Adrenal gland (tissue), 5 donors: ENCODE measurements around the gene MAD1L1.

ENCODE experiments used
- CTCF ChIP-seq, 6 experiments: fragments of 450-650 bp in 4 of 6; fragments of 200-600 bp in 2 of 6; sonication (generic) in 1 of 6; IDR thresholded peaks; 1 replicate in 5 of 6; 2 replicates in 1 of 6; pipeline versions ENCODE4 v1.5.1 to v1.8.0; 2016 to 2021; ENCODE audit warnings: antibody characterized with exemption in 6 of 6, mild to moderate bottlenecking in 2 of 6, moderate library complexity in 1 of 6
- POLR2A ChIP-seq, 2 donors: fragments of 450-650 bp; IDR thresholded peaks; one replicate each; pipeline ENCODE4 v1.6.1; 2017; ENCODE audit warnings: antibody characterized with exemption in 2 of 2, mild to moderate bottlenecking in 2 of 2, moderate library complexity in 1 of 2
- donor health status: DM: no; HTN: no; CAD: no.

- TF ChIP-seq CTCF (IDR thresholded peaks at IDR 0.05) (no peak), POLR2A (IDR thresholded peaks at IDR 0.05) (no peak)
Observed at GRCh38 chr7:2143450-2143849, 89.3 kb downstream of the MAD1L1 start.
